Measurements from ENCODE around the gene DENND1A. TPM values are rescaled to one million over a fixed set of nuclear protein-coding genes. Genes with fewer than 3 reads are reported as not detected.

Gene DENND1A
- total and polyA plus RNA-seq, 2 of the 13 experiments (the other 11 are each of a cell fraction or from before 2014, with no cell fraction given), result 14.8 to 30.1 TPM

GRCh38 chr9:123798195-123798594, 131.7 kb downstream of the DENND1A start:
- no peak overlapping the region for H3K9ac ChIP-seq (ENCODE audit: insufficient read depth, low read depth, low read length)
- H3K36me3 ChIP-seq (replicated peaks in 1 of 2; ENCODE audit: control insufficient read depth in 1 of 2, insufficient read depth in 2 of 2, low read length in 2 of 2), result no peaks in the 10 kb centered on the region
- WGBS (ENCODE audit: low lambda C conversion rate), result 100% methylated on average over 1 of the region's 1 CpG
- no peaks in the 10 kb centered on the region; the same call in 1 of the 2 replicates for H3K4me1 ChIP-seq (ENCODE audit: insufficient read depth, low read length)
- DNase-seq (ENCODE audit: low spot score) (no peak), ATAC-seq (no peak), FAIRE-seq (no peak)
- peaks cover 10% of the 10 kb centered on the region for H3K79me2 ChIP-seq (ENCODE audit: insufficient read depth, low read length)
- intact Hi-C loops (cut with micrococcal nuclease; ENCODE audit: unreplicated experiment), result no loop called here
- POLR2A ChIA-PET, result no interaction called here
- no peak overlapping the region for H3K4me2 ChIP-seq (ENCODE audit: low read depth, low read length)
- H3K27ac ChIP-seq (ENCODE audit: extremely low read length, insufficient read depth, low read length), result no peak overlapping the region
- BruUV-seq (replicated peaks), result no TSS peak
- no peaks in the 10 kb centered on the region for H3K27me3 ChIP-seq (ENCODE audit: control insufficient read depth in 1 of 2, insufficient read depth in 2 of 2, low read length in 2 of 2)
- H3K4me3 ChIP-seq (replicated peaks in 1 of 3; ENCODE audit: insufficient read depth in 1 of 3, low read depth in 2 of 3, low read length in 3 of 3), result no peak overlapping the region
- in situ Hi-C loops (cut with HindIII; ENCODE audit: extremely low pct_ligation_motif_present, low pct_unique_long_range_greater_than_20kb), result no loop called here
- no peak overlapping the region for H2AFZ ChIP-seq (ENCODE audit: low read length)
- CTCF ChIA-PET (ENCODE audit: low intra/inter-chr PET ratio, low total read pairs), result no interaction called here
- peaks cover 8% of the 10 kb centered on the region; the same call in 1 of the 2 replicates for H4K20me1 ChIP-seq (ENCODE audit: insufficient read depth, low read length)
- H3K9me3 ChIP-seq (ENCODE audit: low read length), result no peaks in the 10 kb centered on the region
- no peak for TF ChIP-seq DRAP1 (CRISPR knock-in tag; IDR thresholded peaks at IDR 0.05)
- no peak for TF ChIP-seq ZFYVE20 (CRISPR knock-in tag; IDR thresholded peaks at IDR 0.05; ENCODE audit: borderline replicate concordance, low read depth)
- no peak for TF ChIP-seq RERE (CRISPR knock-in tag; IDR thresholded peaks at IDR 0.05; ENCODE audit: low read depth)
- TF ChIP-seq HBP1 (CRISPR knock-in tag; IDR thresholded peaks at IDR 0.05; ENCODE audit: low read depth), result no peak
- TF ChIP-seq ATF6 (CRISPR knock-in tag; conservative IDR thresholded peaks at IDR 0.05), result no peak
- TF ChIP-seq GTF3A (CRISPR knock-in tag; conservative IDR thresholded peaks at IDR 0.05), result no peak
- no peak for TF ChIP-seq FLYWCH1 (CRISPR knock-in tag; IDR thresholded peaks at IDR 0.05)
- TF ChIP-seq ZNF234 (CRISPR knock-in tag; conservative IDR thresholded peaks at IDR 0.05), result no peak
- no peak for TF ChIP-seq ZNF629 (CRISPR knock-in tag; conservative IDR thresholded peaks at IDR 0.05)
- TF ChIP-seq CCDC6 (CRISPR knock-in tag; IDR thresholded peaks at IDR 0.05), result no peak
- TF ChIP-seq FOXP1 (IDR thresholded peaks at IDR 0.05), result no peak
- no peak for TF ChIP-seq FOXP1 (CRISPR knock-in tag; IDR thresholded peaks at IDR 0.05)
- TF ChIP-seq MAX (IDR thresholded peaks at IDR 0.05), result no peak
- TF ChIP-seq HOMEZ (CRISPR knock-in tag; IDR thresholded peaks at IDR 0.05; ENCODE audit: low read depth), result no peak
- TF ChIP-seq RARA (CRISPR knock-in tag; IDR thresholded peaks at IDR 0.05), result no peak
